ENCODE data around the gene CLPTM1. TPM values are rescaled to one million over a fixed set of nuclear protein-coding genes. Genes with fewer than 3 reads are reported as not detected.
"Not testable (repeated sequence)": the region's sequence is repeated elsewhere in the genome, so short reads cannot be mapped to it uniquely, and the experiment has no call there.

The CLPTM1 gene
- total RNA-seq, 1 donor = 62.6 TPM

DNA sequence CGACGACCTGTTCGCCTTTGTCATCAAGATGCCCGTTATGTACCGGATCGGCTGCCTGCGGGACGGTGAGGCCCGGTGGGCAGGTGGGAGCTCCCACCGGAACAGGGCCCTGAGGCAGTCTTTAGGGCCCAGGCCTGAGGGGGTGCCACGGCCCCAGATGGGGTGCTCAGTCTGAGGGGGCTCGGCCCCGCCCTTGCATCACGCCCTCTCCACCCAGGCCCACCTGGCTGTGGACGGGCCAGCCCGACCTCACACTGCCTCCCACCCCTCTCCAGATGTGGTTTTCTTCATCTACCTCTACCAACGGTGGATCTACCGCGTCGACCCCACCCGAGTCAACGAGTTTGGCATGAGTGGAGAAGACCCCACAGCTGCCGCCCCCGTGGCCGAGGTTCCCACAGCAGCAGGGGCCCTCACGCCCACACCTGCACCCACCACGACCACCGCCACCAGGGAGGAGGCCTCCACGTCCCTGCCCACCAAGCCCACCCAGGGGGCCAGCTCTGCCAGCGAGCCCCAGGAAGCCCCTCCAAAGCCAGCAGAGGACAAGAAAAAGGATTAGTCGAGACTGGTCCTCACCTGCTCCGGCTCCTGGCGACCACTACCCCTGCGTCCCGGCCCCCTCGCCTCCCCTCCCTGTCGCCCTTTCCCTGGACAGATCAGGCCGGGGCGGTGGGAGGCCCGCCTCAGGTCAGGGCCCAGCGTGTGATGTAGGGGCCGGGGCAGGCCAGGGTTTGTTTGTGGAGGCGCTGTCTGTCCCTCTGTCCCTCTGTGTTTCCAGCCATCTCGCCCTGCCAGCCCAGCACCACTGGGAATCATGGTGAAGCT, 37.4 kb downstream of the CLPTM1 start:
- TF ChIP-seq, protein P1, sequence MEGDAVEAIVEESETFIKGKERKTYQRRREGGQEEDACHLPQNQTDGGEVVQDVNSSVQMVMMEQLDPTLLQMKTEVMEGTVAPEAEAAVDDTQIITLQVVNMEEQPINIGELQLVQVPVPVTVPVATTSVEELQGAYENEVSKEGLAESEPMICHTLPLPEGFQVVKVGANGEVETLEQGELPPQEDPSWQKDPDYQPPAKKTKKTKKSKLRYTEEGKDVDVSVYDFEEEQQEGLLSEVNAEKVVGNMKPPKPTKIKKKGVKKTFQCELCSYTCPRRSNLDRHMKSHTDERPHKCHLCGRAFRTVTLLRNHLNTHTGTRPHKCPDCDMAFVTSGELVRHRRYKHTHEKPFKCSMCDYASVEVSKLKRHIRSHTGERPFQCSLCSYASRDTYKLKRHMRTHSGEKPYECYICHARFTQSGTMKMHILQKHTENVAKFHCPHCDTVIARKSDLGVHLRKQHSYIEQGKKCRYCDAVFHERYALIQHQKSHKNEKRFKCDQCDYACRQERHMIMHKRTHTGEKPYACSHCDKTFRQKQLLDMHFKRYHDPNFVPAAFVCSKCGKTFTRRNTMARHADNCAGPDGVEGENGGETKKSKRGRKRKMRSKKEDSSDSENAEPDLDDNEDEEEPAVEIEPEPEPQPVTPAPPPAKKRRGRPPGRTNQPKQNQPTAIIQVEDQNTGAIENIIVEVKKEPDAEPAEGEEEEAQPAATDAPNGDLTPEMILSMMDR (IDR thresholded peaks at IDR 0.05; ENCODE audit: insufficient read depth, low read depth, low read length) = no peak
- DNase-seq (ENCODE audit: low read depth) = no peak
- H3K4me3 ChIP-seq (ENCODE audit: low read depth, low read length) = no peak overlapping the region

DNA sequence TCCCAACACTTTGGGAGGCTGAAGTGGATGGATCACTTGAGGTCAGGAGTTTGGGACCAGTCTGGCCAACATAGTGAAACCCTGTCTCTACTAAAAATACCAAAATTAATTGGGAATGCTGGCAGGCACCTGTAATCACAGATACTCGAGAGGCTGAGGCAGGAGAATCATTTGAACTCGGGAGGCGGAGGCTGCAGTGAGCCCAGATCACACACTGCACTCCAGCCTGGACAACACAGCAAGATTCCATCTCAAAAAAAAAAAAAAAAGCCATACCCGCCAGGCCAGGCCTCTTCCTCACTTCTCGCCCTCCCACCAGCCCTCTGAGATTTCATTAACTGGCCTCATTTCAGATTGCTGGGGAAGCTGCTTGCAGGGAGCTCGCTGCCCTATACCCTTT, 38.3 kb downstream of the CLPTM1 start:
- TF ChIP-seq, protein P1 (IDR thresholded peaks at IDR 0.05; ENCODE audit: insufficient read depth, low read depth, low read length) = no peak

DNA sequence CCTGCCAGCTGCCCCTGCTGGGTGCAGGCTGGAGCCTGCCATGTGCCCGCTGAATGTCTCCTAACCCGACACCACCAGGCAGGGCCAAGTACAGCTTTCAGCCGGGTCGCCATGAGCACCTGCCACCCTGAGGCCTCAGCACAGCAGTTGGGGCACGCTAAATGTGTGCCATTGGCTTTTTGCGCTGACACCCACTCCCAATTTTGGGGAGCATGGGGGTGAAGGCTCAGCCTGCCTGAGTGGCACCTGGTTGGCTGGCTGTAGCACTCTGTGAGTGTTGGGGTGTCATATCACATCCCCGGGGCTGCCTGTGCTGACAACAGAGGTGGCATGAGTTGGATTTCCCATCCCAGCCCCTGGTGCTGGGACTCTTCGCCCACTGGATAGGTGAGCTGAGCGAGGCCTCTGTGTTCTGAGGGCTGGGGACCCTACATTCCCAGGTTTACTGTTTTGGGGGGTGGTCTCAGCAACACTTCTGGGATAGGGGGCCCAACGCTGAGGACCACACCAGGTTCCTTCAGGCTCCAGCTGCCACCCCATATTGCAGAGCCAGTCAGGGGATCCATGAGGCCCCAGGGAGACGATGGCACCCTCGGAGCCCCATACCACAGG, 38.9 kb downstream of the CLPTM1 start:
- TF ChIP-seq, protein P1 (IDR thresholded peaks at IDR 0.05; ENCODE audit: insufficient read depth, low read depth, low read length) = no peak
- DNase-seq (ENCODE audit: low read depth) = no peak
- H3K4me3 ChIP-seq (ENCODE audit: low read depth, low read length) = no peak overlapping the region

More for the DNA sequence above, 38.3 kb downstream of the CLPTM1 start:
- DNase-seq (ENCODE audit: low read depth) = no peak
- H3K4me3 ChIP-seq (ENCODE audit: low read depth, low read length) = no peak overlapping the region

DNA sequence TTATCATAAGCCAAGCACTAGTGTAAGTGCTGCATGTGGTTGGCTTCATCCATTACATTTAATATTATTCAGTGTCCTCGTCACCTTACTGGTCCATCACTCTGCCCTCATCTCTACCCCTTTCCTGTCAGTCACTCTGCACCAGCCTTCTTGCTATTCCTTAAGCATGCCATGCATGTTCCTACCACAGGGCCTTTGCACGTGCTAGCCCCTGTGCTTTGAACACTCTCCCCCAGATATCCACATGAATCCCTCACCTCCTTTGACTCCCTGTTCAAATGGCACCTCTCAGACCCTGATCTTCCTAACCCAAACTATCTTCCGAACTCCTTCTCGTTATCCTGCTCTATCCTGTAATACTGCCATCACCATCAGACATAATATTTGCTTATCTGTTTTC, 42.8 kb downstream of the CLPTM1 start:
- H3K4me3 ChIP-seq (ENCODE audit: low read depth, low read length) = no peak overlapping the region
- TF ChIP-seq, protein P1 (IDR thresholded peaks at IDR 0.05; ENCODE audit: insufficient read depth, low read depth, low read length) = no peak
- no peak for DNase-seq (ENCODE audit: low read depth)

DNA sequence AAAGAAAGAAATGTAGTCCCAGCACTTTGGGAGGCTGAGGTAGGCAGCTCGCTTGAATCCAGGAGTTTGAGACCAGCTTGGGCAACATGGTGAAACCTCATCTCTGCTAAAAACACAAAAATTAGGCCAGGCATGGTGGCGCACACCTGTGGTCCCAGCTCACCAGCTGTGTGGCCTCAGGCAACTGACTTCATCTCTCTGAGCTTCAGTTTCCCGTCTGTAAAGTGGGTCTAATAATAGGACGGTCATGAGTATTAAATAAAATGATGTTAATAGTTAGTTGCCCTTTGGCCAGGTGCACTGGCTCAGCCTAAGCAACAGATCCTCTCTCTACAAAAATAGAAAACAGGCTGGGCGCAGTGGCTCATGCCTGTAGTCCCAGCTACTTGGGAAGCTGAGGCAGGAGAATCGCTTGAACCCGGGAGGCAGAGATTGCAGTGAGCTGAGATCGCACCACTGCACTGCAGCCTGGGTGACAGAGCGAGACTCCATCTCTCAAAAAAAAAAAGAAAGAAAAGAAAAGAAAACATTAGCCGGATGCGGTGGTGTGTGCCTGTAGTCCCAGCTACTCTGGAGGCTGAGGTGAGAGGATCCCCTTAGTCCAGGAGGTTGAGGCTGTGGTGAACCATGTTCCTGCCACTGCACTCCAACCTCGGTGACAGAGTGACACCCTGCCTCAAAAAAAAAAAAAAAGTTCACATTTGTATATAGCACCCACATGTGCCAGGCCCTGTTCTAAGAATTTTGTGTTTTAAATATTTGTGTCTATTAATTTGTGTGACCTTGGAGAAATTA, 44.1 kb downstream of the CLPTM1 start:
- not testable (repeated sequence) for H3K4me3 ChIP-seq (ENCODE audit: low read depth, low read length); DNase-seq (ENCODE audit: low read depth)

DNA sequence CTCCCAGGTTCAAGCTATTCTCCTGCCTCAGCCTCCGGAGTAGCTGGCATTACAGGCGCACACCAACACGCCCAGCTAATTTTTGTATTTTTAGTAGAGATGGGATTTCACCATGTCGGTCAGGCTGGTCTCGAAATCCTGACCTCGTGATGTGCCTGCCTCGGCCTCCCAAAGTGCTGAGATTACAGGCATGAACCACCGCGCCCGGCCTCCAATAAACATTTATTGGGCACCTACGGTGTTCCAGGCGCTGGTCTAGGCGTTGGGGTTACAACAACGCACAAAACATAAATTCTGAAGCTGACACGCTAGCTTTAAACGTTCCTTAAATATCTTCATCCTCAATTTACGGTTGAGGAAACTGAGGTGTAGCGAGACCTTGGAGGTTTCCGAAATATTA, 45.5 kb downstream of the CLPTM1 start:
- H3K4me3 ChIP-seq (ENCODE audit: low read depth, low read length) = peak overlapping the region; percentile 57
- not testable (repeated sequence) for DNase-seq (ENCODE audit: low read depth)

DNA sequence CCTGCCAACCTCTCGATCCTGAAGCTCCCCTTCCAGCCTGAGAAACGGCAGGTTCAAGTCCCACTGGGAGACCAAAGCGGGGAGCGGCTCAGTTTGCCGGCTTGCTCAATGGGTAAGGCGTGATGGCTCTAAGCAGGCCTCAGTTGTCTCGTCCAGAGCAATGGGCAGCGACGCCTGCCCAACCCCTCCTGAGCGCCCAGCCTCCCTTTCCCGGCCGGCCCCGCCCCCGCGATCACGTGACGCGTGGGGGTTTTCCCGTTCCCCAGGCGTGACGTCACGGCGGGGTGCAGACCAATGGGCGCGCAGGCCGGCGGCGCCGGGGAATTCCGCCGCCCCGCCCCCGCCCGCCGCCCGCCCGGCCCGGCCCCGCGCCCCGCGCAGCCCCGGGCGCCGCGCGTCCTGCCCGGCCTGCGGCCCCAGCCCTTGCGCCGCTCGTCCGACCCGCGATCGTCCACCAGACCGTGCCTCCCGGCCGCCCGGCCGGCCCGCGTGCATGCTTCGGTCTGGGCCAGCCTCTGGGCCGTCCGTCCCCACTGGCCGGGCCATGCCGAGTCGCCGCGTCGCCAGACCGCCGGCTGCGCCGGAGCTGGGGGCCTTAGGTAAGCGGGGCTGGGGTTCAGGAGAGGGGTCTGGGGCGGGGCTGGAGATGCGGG, 46.0 kb downstream of the CLPTM1 start, which contains the start of gene RELB:
Gene RELB, plus strand, starts transcription at position 378 of the 653 bp plus-strand sequence. Its CDS starts 116 bp downstream, at position 494.
- peak within 1 kb of the TSS; percentile 81 for H3K4me3 ChIP-seq (ENCODE audit: low read depth, low read length)
- peak; percentile 89 for DNase-seq (ENCODE audit: low read depth)

More for the DNA sequence above, 46.0 kb downstream of the CLPTM1 start, which contains the start of gene RELB:
- TF ChIP-seq, protein P1 (IDR thresholded peaks at IDR 0.05; ENCODE audit: insufficient read depth, low read depth, low read length) = no peak

Measured in fibroblast of villous mesenchyme (primary cell).